ENCODE measurements around the gene KIF25.

- TF ChIP-seq CTCF (conservative IDR thresholded peaks at IDR 0.05; ENCODE audit: low read length): no peak
- no peak for TF ChIP-seq EZH2phosphoT487 (IDR thresholded peaks at IDR 0.05; ENCODE audit: borderline replicate concordance)
Measured at GRCh38 chr6:168086616-168087015, 89.1 kb downstream of the KIF25 start.

All from Loucy (cell line).